GM18499 (cell line): ENCODE results near the gene AP3B1.

Experiments used
- ATAC-seq: cut with Tn5 transposase; IDR thresholded peaks from one replicate; pipeline ENCODE4 v1.9.1; 2021; ENCODE audit warnings: moderate number of reproducible peaks; ENCODE audit not compliant: insufficient read depth, unreplicated experiment

Gene AP3B1

GRCh38 chr5:78294248-78295034 is at the start of gene AP3B1:
Gene AP3B1, minus strand, starts transcription at chr5:78294698. Its CDS starts 119 bp downstream, at chr5:78294579.
- ATAC-seq: peak; percentile 86

GRCh38 chr5:78341440-78341839 is 46.9 kb upstream of the AP3B1 start:
- ATAC-seq: no peak

GRCh38 chr5:78339617-78340436 is 45.3 kb upstream of the AP3B1 start:
- no peak for ATAC-seq

- ATAC-seq: no peak
These were observed 42.2 kb upstream of the AP3B1 start for GRCh38 chr5:78336698-78337097.

- ATAC-seq: no peak
These were observed 41.5 kb upstream of the AP3B1 start for GRCh38 chr5:78335976-78336375.

- ATAC-seq: no peak
These were observed 40.3 kb upstream of the AP3B1 start for GRCh38 chr5:78334811-78335210.

GRCh38 chr5:78331523-78332080 is 37.1 kb upstream of the AP3B1 start:
- ATAC-seq: no peak

- ATAC-seq: no peak
These were observed 34.2 kb upstream of the AP3B1 start for GRCh38 chr5:78328585-78329173.

GRCh38 chr5:78327761-78328510 is 33.4 kb upstream of the AP3B1 start:
- ATAC-seq: no peak

- no peak for ATAC-seq
These were observed 32.4 kb upstream of the AP3B1 start for GRCh38 chr5:78326930-78327329.

- no peak for ATAC-seq
These were observed 28.7 kb upstream of the AP3B1 start for GRCh38 chr5:78323241-78323640.

GRCh38 chr5:78320401-78320800 is 25.9 kb upstream of the AP3B1 start:
- no peak for ATAC-seq

- ATAC-seq: no peak
These were observed 23.8 kb upstream of the AP3B1 start for GRCh38 chr5:78318337-78318736.

GRCh38 chr5:78317515-78317914 is 23.0 kb upstream of the AP3B1 start:
- no peak for ATAC-seq

GRCh38 chr5:78308703-78309102 is 14.2 kb upstream of the AP3B1 start:
- ATAC-seq: no peak

GRCh38 chr5:78300464-78301045 is 6.1 kb upstream of the AP3B1 start:
- ATAC-seq: no peak

- no peak for ATAC-seq
These were observed 800 bp upstream of the AP3B1 start for GRCh38 chr5:78295035-78295961.

- no peak for ATAC-seq
These were observed 649 bp downstream of the AP3B1 start for GRCh38 chr5:78293851-78294247.

GRCh38 chr5:78291687-78292086 is 2.8 kb downstream of the AP3B1 start:
- no peak for ATAC-seq
